GM12865 (cell line): ENCODE measurements around the gene CHMP5.

Experiments
- DNase-seq: peaks from one replicate; pipeline ENCODE4 v3.0.0; 2010; ENCODE audit warnings: low read depth
- H3K4me3 ChIP-seq: 2 replicates; pipeline ENCODE4 v1.5.1; 2011; ENCODE audit warnings: mild to moderate bottlenecking, low read depth, low read length, control low read depth
- CTCF ChIP-seq: IDR thresholded peaks from 2 replicates; pipeline ENCODE4 v1.5.1; 2011; ENCODE audit warnings: low read length, control low read depth, low read depth, inconsistent platforms; ENCODE audit not compliant: insufficient read depth; ENCODE audit errors: missing control alignments

Gene CHMP5

GRCh38 chr9:33264473-33265177 is at the start of gene CHMP5, which contains the start of gene BAG1:
Gene CHMP5 (plus strand): TSS chr9:33265049. CDS start chr9:33265079, 30 bp downstream.
Gene BAG1 (minus strand): TSS chr9:33264708.
- peak; percentile 99 for DNase-seq
- H3K4me3 ChIP-seq = peak within 1 kb of the TSS; percentile 93
- no peak for TF ChIP-seq CTCF

GRCh38 chr9:33220681-33221567 is 43.9 kb upstream of the CHMP5 start:
- no peak for DNase-seq
- TF ChIP-seq CTCF = no peak
- no peak overlapping the region for H3K4me3 ChIP-seq

- DNase-seq = no peak
- TF ChIP-seq CTCF = no peak
- no peak overlapping the region for H3K4me3 ChIP-seq
Measured at GRCh38 chr9:33221568-33221884, 43.3 kb upstream of the CHMP5 start.

- DNase-seq = no peak
- no peak overlapping the region for H3K4me3 ChIP-seq
- TF ChIP-seq CTCF = no peak
Measured at GRCh38 chr9:33222031-33222430, 42.8 kb upstream of the CHMP5 start.

GRCh38 chr9:33223696-33224095 is 41.2 kb upstream of the CHMP5 start:
- peak; percentile 47 for DNase-seq
- peak; percentile 28 for TF ChIP-seq CTCF
- H3K4me3 ChIP-seq = no peak overlapping the region

GRCh38 chr9:33225319-33226147 is 39.3 kb upstream of the CHMP5 start:
- peak; percentile 82 for DNase-seq
- no peak overlapping the region for H3K4me3 ChIP-seq
- peak; percentile 58 for TF ChIP-seq CTCF
